GM11168 (cell line): ENCODE results near the gene IL23R.

Experiments used
- in situ Hi-C: fragments of 300-500 bp; cut with MboI; formaldehyde crosslinking; loops from one replicate; pipeline ENCODE4 v1.12.0; 2022; ENCODE audit warnings: low sequenced_read_pairs; ENCODE audit not compliant: unreplicated experiment

Gene IL23R

GRCh38 chr1:67280696-67281095 is 114.4 kb downstream of the IL23R start:
- in situ Hi-C loops, result no loop called here

- in situ Hi-C loops, result no loop called here
These were observed 115.0 kb downstream of the IL23R start for GRCh38 chr1:67281244-67281643.

- in situ Hi-C loops, result no loop called here
These were observed 119.7 kb downstream of the IL23R start for GRCh38 chr1:67285780-67286488.

GRCh38 chr1:67290236-67290635 is 124.0 kb downstream of the IL23R start:
- in situ Hi-C loops, result no loop called here

- in situ Hi-C loops, result no loop called here
These were observed 128.8 kb downstream of the IL23R start for GRCh38 chr1:67294836-67295617.

GRCh38 chr1:67298762-67299161 is 132.5 kb downstream of the IL23R start:
- in situ Hi-C loops, result no loop called here

GRCh38 chr1:67299296-67299695 is 133.0 kb downstream of the IL23R start:
- in situ Hi-C loops, result no loop called here

GRCh38 chr1:67300561-67300960 is 134.3 kb downstream of the IL23R start:
- in situ Hi-C loops, result no loop called here

GRCh38 chr1:67304023-67304422 is 137.8 kb downstream of the IL23R start:
- in situ Hi-C loops, result no loop called here

- in situ Hi-C loops, result no loop called here
These were observed 140.3 kb downstream of the IL23R start for GRCh38 chr1:67306547-67306946.

- in situ Hi-C loops, result no loop called here
These were observed 141.2 kb downstream of the IL23R start, which contains the start of gene IL12RB2 for GRCh38 chr1:67307251-67308060. Gene IL12RB2 (plus strand): TSS chr1:67307873. CDS start chr1:67320369, 12,496 bp downstream.

GRCh38 chr1:67308136-67308535 is 141.9 kb downstream of the IL23R start:
- in situ Hi-C loops, result no loop called here
